PC-3 (cell line): ENCODE data around the gene TUBGCP6. TPM values are rescaled to one million over a fixed set of nuclear protein-coding genes. Genes with fewer than 3 reads are reported as not detected.
A peak's percentile ranks its signal among the peaks of the same experiment; 100 is the strongest.

Experiments
- ATAC-seq: fragments of 200-7000 bp; cut with Tn5 transposase; 2 replicates; pipeline ENCODE4 v1.9.1; 2020; ENCODE audit warnings: mild to moderate bottlenecking, moderate library complexity
- BruUV-seq: library from RNA; stranded (reverse); fragments of 400-500 nt; replicated peaks from 2 replicates; lab custom pipeline; 2021; lab: Mats Ljungman, UMichigan
- CTCF ChIA-PET: fragments of 300-600 bp; sonication (Branson Sonifier 250); formaldehyde crosslinking; loops from one replicate; lab custom pipeline; 2022; ENCODE audit warnings: antibody characterized with exemption; lab: Charles Lee
- POLR2A ChIA-PET: fragments of 300-600 bp; sonication (Branson Sonifier 250); formaldehyde crosslinking; loops from one replicate; lab custom pipeline; 2022; ENCODE audit warnings: antibody characterized with exemption; ENCODE audit not compliant: unreplicated experiment; lab: Charles Lee
- DNase-seq: peaks from one replicate; pipeline ENCODE4 v3.0.0-alpha.2; 2015
- H2AFZ ChIP-seq: fragments of 300-600 bp; sonication (generic); 2 replicates; pipeline ENCODE4 v1.6.0; 2016; ENCODE audit warnings: antibody characterized with exemption, low read length
- H3F3A ChIP-seq: fragments of 300-600 bp; sonication (generic); one replicate; pipeline ENCODE4 v1.6.0; 2017; ENCODE audit warnings: antibody characterized with exemption, low read length, control low read depth, mild to moderate bottlenecking; ENCODE audit not compliant: unreplicated experiment
- H3K27ac ChIP-seq: fragments of 300-600 bp; sonication (generic); 2 replicates; pipeline ENCODE4 v1.5.1; 2016; ENCODE audit warnings: mild to moderate bottlenecking, low read length
- H3K27me3 ChIP-seq: fragments of 300-600 bp; sonication (generic); 2 replicates; pipeline ENCODE4 v1.6.1; 2016; ENCODE audit warnings: low read length, mixed read lengths
- H3K36me3 ChIP-seq: fragments of 300-600 bp; sonication (generic); 2 replicates; pipeline ENCODE4 v1.6.1; 2016; ENCODE audit warnings: low read depth, mixed run types, low read length, mixed read lengths
- H3K4me1 ChIP-seq: fragments of 300-600 bp; sonication (generic); 2 replicates; pipeline ENCODE4 v1.5.1; 2016; ENCODE audit warnings: low read length; ENCODE audit not compliant: insufficient read depth
- H3K4me2 ChIP-seq: fragments of 300-600 bp; sonication (generic); 2 replicates; pipeline ENCODE4 v1.6.0; 2016; ENCODE audit warnings: low read length
- H3K4me3 ChIP-seq: fragments of 300-600 bp; sonication (generic); 2 replicates; pipeline ENCODE4 v1.5.1; 2016; ENCODE audit warnings: mild to moderate bottlenecking, low read length, mixed read lengths
- H3K79me2 ChIP-seq: fragments of 300-600 bp; sonication (generic); 2 replicates; pipeline ENCODE4 v1.6.1; 2017; ENCODE audit warnings: low read length, mixed read lengths
- H3K9ac ChIP-seq: fragments of 300-600 bp; sonication (generic); 2 replicates; pipeline ENCODE4 v1.6.0; 2016; ENCODE audit warnings: mild to moderate bottlenecking, low read length
- H3K9me2 ChIP-seq: fragments of 300-600 bp; sonication (generic); replicated peaks from 2 replicates; pipeline ENCODE4 v1.6.1; 2016; ENCODE audit warnings: mixed run types, low read length, mixed read lengths
- H3K9me3 ChIP-seq: fragments of 300-600 bp; sonication (generic); 2 replicates; pipeline ENCODE4 v1.6.1; 2016; ENCODE audit warnings: low read length, mixed read lengths
- H4K20me1 ChIP-seq: fragments of 300-600 bp; sonication (generic); 2 replicates; pipeline ENCODE4 v1.6.1; 2016; ENCODE audit warnings: low read length, mixed read lengths
- CTCF ChIP-seq: fragments of 300-600 bp; sonication (generic); conservative IDR thresholded peaks from 2 replicates; pipeline ENCODE4 v1.5.1; 2017; ENCODE audit warnings: antibody characterized with exemption, low read depth, mild to moderate bottlenecking, low read length
- EZH2 ChIP-seq: fragments of 300-600 bp; sonication (generic); IDR thresholded peaks from one replicate; pipeline ENCODE4 v1.6.1; 2017; ENCODE audit warnings: antibody characterized with exemption, mild to moderate bottlenecking, low read length; ENCODE audit not compliant: unreplicated experiment
- EZH2phosphoT487 ChIP-seq: fragments of 300-600 bp; sonication (generic); IDR thresholded peaks from 2 replicates; pipeline ENCODE4 v1.6.1; 2018; ENCODE audit warnings: mild to moderate bottlenecking, antibody characterized with exemption, low read length, borderline replicate concordance
- intact Hi-C: fragments of 100-400 bp; cut with micrococcal nuclease; formaldehyde crosslinking; loops from 2 replicates; pipeline ENCODE4 v1.9.0; 2023
- total RNA-seq: library from RNA; depleted of rRNA; stranded (reverse); fragments of >200 nt; gene quantifications from 2 replicates; pipeline ENCODE4 v1.2.3, GENCODE V29; 2014

The TUBGCP6 gene
- total RNA-seq, 1 experiment from 2014 or later, result 32.1 TPM

- DNase-seq (no peak), ATAC-seq (no peak)
- no TSS peak for BruUV-seq
- ChIA-PET POLR2A (no interaction called here), CTCF (no interaction called here)
- Histone ChIP-seq H3K9ac (no peak overlapping the region), H3K27ac (no peak overlapping the region), H3K79me2 (peaks cover 13% of the 10 kb centered on the region), H2AFZ (no peak overlapping the region), H3K4me3 (no peak overlapping the region), H3K36me3 (peaks cover 35% of the 10 kb centered on the region), H3K4me2 (no peak overlapping the region), H3K9me2 (no peaks in the 10 kb centered on the region), H3K27me3 (no peaks in the 10 kb centered on the region), H3K9me3 (no peaks in the 10 kb centered on the region), H3K4me1 (peaks cover 16% of the 10 kb centered on the region), H3F3A (no peaks in the 10 kb centered on the region), H4K20me1 (no peaks in the 10 kb centered on the region)
- no peak for TF ChIP-seq EZH2
- TF ChIP-seq CTCF, result no peak
- no peak for TF ChIP-seq EZH2phosphoT487
- intact Hi-C loops, result no loop called here
These were observed 33.6 kb upstream of the TUBGCP6 start for GRCh38 chr22:50278461-50278860.

GRCh38 chr22:50277761-50278160, 32.9 kb upstream of the TUBGCP6 start:
- Histone ChIP-seq H4K20me1 (no peaks in the 10 kb centered on the region), H3K79me2 (peaks cover 13% of the 10 kb centered on the region), H3K27me3 (no peaks in the 10 kb centered on the region), H3K27ac (no peak overlapping the region), H3K4me2 (no peak overlapping the region), H3K4me1 (peaks cover 12% of the 10 kb centered on the region), H3F3A (no peaks in the 10 kb centered on the region), H3K9me3 (no peaks in the 10 kb centered on the region), H3K9ac (no peak overlapping the region), H2AFZ (no peak overlapping the region), H3K36me3 (peaks cover 35% of the 10 kb centered on the region), H3K4me3 (no peak overlapping the region), H3K9me2 (no peaks in the 10 kb centered on the region)
- ATAC-seq (no peak), DNase-seq (no peak)
- CTCF ChIA-PET, result no interaction called here
- no TSS peak for BruUV-seq
- intact Hi-C loops, result no loop called here
- POLR2A ChIA-PET, result no interaction called here
- TF ChIP-seq EZH2 (no peak), EZH2phosphoT487 (no peak), CTCF (no peak)

- no TSS peak for BruUV-seq
- Histone ChIP-seq H3K4me2 (no peak overlapping the region), H3K27ac (no peak overlapping the region), H3K27me3 (no peaks in the 10 kb centered on the region), H3K4me1 (peaks cover 4% of the 10 kb centered on the region), H2AFZ (no peak overlapping the region), H3K36me3 (peaks cover 26% of the 10 kb centered on the region), H3K4me3 (no peak overlapping the region), H3K9ac (no peak overlapping the region), H4K20me1 (no peaks in the 10 kb centered on the region), H3K79me2 (peaks cover 2% of the 10 kb centered on the region), H3K9me3 (no peaks in the 10 kb centered on the region), H3K9me2 (no peaks in the 10 kb centered on the region), H3F3A (no peaks in the 10 kb centered on the region)
- ATAC-seq (no peak), DNase-seq (peak; percentile 16)
- CTCF ChIA-PET, result interaction anchor here (0.5 to 1.0 kb wide), 2 partner anchors 29 to 56 kb away, joined by 4 read pairs; no protein-coding TSS in a partner anchor
- POLR2A ChIA-PET, result no interaction called here
- intact Hi-C loops, result no loop called here
- TF ChIP-seq CTCF (peak; percentile 63), EZH2phosphoT487 (no peak)
These were observed 31.3 kb upstream of the TUBGCP6 start for GRCh38 chr22:50276143-50276542.
